PC-9 (cell line): ENCODE results near the gene ATP10B.
"Not testable (repeated sequence)": the region's sequence is repeated elsewhere in the genome, so short reads cannot be mapped to it uniquely, and the experiment has no call there.

Experiments
- EZH2 ChIP-seq: fragments of 200-600 bp; sonication (generic); IDR thresholded peaks from 2 replicates; pipeline ENCODE4 v1.8.0; 2017; ENCODE audit warnings: antibody characterized with exemption, low read depth
- TF ChIP-seq, protein P1 (sequence below): fragments of 200-600 bp; sonication (generic); conservative IDR thresholded peaks from 2 replicates; pipeline ENCODE4 v1.6.1; 2017; ENCODE audit warnings: mixed run types, antibody characterized with exemption, mild to moderate bottlenecking, moderate library complexity

DNA sequence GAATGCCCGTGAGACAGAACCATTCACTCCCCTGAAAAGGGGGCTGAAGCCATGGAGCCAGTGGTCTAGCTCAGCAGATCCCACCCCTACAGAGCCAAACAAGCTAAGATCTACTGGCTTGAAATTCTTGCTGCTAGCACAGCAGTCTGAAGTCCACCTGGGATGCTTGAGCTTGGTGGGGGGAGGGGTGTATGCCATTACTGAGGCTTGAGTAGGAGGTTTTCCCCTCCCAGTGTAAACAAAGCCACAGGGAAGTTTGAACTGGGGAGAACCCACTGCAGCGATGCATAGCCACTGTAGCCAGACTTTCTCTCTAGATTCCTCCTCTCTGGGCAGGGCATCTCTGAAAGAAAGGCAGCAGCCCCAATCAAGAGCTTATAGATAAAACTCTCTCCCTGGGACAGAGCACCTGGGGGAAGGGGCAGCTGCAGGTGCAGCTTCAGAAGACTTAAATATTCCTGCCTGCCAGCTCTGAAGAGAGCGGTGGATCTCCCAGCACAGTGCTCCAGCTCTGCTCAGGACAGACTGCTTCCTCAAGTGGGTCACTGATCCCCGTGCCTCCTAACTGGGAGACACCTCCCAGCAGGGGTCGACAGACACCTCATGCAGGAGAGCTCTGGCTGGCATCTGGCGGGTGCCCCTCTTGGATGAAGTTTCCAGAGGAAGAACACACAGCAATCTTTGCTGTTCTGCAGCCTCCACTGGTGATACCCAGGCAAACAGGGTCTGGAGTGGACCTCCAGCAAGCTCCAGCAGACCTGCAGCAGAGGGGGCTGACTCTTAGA lies 41.4 kb upstream of the ATP10B start:
- not testable (repeated sequence) for TF ChIP-seq EZH2
- TF ChIP-seq, protein P1, sequence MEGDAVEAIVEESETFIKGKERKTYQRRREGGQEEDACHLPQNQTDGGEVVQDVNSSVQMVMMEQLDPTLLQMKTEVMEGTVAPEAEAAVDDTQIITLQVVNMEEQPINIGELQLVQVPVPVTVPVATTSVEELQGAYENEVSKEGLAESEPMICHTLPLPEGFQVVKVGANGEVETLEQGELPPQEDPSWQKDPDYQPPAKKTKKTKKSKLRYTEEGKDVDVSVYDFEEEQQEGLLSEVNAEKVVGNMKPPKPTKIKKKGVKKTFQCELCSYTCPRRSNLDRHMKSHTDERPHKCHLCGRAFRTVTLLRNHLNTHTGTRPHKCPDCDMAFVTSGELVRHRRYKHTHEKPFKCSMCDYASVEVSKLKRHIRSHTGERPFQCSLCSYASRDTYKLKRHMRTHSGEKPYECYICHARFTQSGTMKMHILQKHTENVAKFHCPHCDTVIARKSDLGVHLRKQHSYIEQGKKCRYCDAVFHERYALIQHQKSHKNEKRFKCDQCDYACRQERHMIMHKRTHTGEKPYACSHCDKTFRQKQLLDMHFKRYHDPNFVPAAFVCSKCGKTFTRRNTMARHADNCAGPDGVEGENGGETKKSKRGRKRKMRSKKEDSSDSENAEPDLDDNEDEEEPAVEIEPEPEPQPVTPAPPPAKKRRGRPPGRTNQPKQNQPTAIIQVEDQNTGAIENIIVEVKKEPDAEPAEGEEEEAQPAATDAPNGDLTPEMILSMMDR: not testable (repeated sequence)
